ENCODE measurements around the gene HEPHL1.

The HEPHL1 gene

GRCh38 chr11:94031625-94032024 is 10.5 kb downstream of the HEPHL1 start:
- DNase-seq (ENCODE audit: low read depth) = no peak
- TF ChIP-seq, protein P1, sequence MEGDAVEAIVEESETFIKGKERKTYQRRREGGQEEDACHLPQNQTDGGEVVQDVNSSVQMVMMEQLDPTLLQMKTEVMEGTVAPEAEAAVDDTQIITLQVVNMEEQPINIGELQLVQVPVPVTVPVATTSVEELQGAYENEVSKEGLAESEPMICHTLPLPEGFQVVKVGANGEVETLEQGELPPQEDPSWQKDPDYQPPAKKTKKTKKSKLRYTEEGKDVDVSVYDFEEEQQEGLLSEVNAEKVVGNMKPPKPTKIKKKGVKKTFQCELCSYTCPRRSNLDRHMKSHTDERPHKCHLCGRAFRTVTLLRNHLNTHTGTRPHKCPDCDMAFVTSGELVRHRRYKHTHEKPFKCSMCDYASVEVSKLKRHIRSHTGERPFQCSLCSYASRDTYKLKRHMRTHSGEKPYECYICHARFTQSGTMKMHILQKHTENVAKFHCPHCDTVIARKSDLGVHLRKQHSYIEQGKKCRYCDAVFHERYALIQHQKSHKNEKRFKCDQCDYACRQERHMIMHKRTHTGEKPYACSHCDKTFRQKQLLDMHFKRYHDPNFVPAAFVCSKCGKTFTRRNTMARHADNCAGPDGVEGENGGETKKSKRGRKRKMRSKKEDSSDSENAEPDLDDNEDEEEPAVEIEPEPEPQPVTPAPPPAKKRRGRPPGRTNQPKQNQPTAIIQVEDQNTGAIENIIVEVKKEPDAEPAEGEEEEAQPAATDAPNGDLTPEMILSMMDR (IDR thresholded peaks at IDR 0.05; ENCODE audit: low read depth, low read length, missing control alignments) = no peak

DNA sequence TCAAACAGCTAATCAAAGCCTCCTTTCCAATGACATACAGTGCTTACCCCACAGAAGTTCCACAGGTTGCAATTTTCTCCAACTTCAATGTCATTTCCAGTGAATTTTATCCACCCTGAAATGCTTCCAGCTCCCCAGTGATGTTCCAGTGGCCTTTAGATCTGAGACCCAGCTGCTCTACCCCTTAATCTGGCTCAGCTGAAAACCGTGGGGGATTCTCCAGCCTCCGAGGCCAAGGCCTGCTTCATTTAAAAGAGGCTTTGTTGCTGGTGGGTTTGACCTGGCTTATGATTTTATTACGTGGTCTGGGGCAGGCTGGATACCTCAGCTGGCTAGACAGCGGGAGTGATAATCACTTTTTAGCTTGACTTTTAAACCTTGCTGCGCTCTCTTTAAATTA is 10.9 kb downstream of the HEPHL1 start:
- TF ChIP-seq, protein P1 (IDR thresholded peaks at IDR 0.05; ENCODE audit: low read depth, low read length, missing control alignments) = no peak
- no peak for DNase-seq (ENCODE audit: low read depth)
- H3K4me3 ChIP-seq (ENCODE audit: low read depth, low read length) = no peak overlapping the region

More at GRCh38 chr11:94031625-94032024, 10.5 kb downstream of the HEPHL1 start:
- H3K4me3 ChIP-seq (ENCODE audit: low read depth, low read length) = no peak overlapping the region

GRCh38 chr11:94032725-94033124 is 11.6 kb downstream of the HEPHL1 start:
- no peak overlapping the region for H3K4me3 ChIP-seq (ENCODE audit: low read depth, low read length)
- TF ChIP-seq, protein P1 (IDR thresholded peaks at IDR 0.05; ENCODE audit: low read depth, low read length, missing control alignments) = no peak
- DNase-seq (ENCODE audit: low read depth) = no peak

DNA sequence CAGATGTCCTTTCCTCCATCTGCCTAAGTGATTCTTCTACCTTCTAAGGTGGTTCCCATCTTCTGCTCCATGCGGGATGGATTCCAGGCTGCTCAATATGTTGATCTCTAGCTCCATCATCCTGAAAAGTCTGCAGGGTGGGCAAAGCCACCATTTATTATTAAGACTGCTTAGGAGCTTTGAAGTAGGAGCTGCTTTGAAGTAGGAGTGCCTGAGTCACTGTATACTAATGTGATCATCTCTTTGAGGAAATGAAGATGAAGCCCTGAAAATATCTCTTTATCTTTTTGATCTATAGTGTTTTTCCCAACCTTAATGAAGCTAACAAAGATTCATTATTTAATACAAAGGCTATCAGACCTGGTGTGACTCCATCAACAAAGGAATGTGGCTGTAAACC is 13.1 kb downstream of the HEPHL1 start:
- DNase-seq (ENCODE audit: low read depth) = no peak
- H3K4me3 ChIP-seq (ENCODE audit: low read depth, low read length) = no peak overlapping the region
- TF ChIP-seq, protein P1 (IDR thresholded peaks at IDR 0.05; ENCODE audit: low read depth, low read length, missing control alignments) = no peak

- TF ChIP-seq, protein P1 (IDR thresholded peaks at IDR 0.05; ENCODE audit: low read depth, low read length, missing control alignments) = no peak
- H3K4me3 ChIP-seq (ENCODE audit: low read depth, low read length) = no peak overlapping the region
- no peak for DNase-seq (ENCODE audit: low read depth)
Observed at GRCh38 chr11:94036096-94036495, 14.9 kb downstream of the HEPHL1 start.

DNA sequence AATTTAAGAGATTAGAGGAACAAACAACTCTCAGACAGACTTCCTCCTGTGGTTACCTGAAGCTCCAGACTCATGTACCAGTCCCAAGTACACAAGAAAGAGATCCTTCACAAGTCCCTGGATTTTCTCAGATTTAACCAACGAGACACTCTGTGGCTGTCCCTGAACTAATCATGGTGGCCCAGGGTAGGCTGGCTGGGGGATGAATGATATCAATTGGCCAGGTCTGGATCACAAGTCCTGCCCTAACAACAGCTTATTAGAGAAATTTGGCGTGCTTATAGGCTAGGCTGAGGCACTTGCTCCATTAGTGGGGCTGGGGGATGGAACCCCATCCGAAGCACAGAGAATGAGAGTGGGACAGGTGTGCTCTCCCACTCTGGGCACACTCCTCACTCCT is 22.1 kb downstream of the HEPHL1 start:
- TF ChIP-seq, protein P1 (IDR thresholded peaks at IDR 0.05; ENCODE audit: low read depth, low read length, missing control alignments) = no peak
- no peak for DNase-seq (ENCODE audit: low read depth)
- H3K4me3 ChIP-seq (ENCODE audit: low read depth, low read length) = no peak overlapping the region

GRCh38 chr11:94046796-94047195 is 25.6 kb downstream of the HEPHL1 start:
- H3K4me3 ChIP-seq (ENCODE audit: low read depth, low read length) = no peak overlapping the region
- TF ChIP-seq, protein P1 (IDR thresholded peaks at IDR 0.05; ENCODE audit: low read depth, low read length, missing control alignments) = no peak
- no peak for DNase-seq (ENCODE audit: low read depth)
